Measurements from ENCODE around the gene UPK3A.

- TF ChIP-seq POLR2A (IDR thresholded peaks at IDR 0.05), result no peak
- TF ChIP-seq, protein P1, sequence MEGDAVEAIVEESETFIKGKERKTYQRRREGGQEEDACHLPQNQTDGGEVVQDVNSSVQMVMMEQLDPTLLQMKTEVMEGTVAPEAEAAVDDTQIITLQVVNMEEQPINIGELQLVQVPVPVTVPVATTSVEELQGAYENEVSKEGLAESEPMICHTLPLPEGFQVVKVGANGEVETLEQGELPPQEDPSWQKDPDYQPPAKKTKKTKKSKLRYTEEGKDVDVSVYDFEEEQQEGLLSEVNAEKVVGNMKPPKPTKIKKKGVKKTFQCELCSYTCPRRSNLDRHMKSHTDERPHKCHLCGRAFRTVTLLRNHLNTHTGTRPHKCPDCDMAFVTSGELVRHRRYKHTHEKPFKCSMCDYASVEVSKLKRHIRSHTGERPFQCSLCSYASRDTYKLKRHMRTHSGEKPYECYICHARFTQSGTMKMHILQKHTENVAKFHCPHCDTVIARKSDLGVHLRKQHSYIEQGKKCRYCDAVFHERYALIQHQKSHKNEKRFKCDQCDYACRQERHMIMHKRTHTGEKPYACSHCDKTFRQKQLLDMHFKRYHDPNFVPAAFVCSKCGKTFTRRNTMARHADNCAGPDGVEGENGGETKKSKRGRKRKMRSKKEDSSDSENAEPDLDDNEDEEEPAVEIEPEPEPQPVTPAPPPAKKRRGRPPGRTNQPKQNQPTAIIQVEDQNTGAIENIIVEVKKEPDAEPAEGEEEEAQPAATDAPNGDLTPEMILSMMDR (IDR thresholded peaks at IDR 0.05), result no peak
These were observed 14.3 kb downstream of the UPK3A start for GRCh38 chr22:45298934-45299505.
